SK-N-SH treated with all-trans-retinoic acid at 6 μM for 48 hours (cell line): ENCODE measurements around the gene SART3.

Experiments
- ATAC-seq: fragments of 200-7000 bp; cut with Tn5 transposase; 3 replicates; pipeline ENCODE4 v1.9.1; 2020; ENCODE audit warnings: mild to moderate bottlenecking, moderate library complexity
- ARNTL ChIP-seq: fragments of 450-650 bp; formaldehyde crosslinking; IDR thresholded peaks from 2 replicates; pipeline ENCODE4 v1.5.0; 2020; ENCODE audit warnings: low read depth, mild to moderate bottlenecking, moderate library complexity, borderline replicate concordance
- BACH2 ChIP-seq: fragments of 250-450 bp; sonication (Bioruptor Pico); IDR thresholded peaks from 2 replicates; pipeline ENCODE4 v1.9.0; 2021; ENCODE audit warnings: mild to moderate bottlenecking, borderline replicate concordance
- CREB5 ChIP-seq: fragments of 250-450 bp; sonication (Bioruptor Pico); IDR thresholded peaks from 2 replicates; pipeline ENCODE4 v1.5.1; 2020; ENCODE audit warnings: low read depth, mild to moderate bottlenecking, moderate library complexity
- ESRRG ChIP-seq: fragments of 250-450 bp; sonication (Bioruptor Pico); IDR thresholded peaks from 2 replicates; pipeline ENCODE4 v1.6.1; 2021; ENCODE audit warnings: mild to moderate bottlenecking
- GLIS3 ChIP-seq: fragments of 250-450 bp; sonication (Bioruptor Pico); IDR thresholded peaks from 2 replicates; pipeline ENCODE4 v1.5.0; 2020; ENCODE audit warnings: mild to moderate bottlenecking, moderate library complexity
- OSR1 ChIP-seq: fragments of 250-450 bp; sonication (Bioruptor Pico); IDR thresholded peaks from 2 replicates; pipeline ENCODE4 v1.8.0; 2022; ENCODE audit warnings: moderate library complexity, mild to moderate bottlenecking, inconsistent platforms
- PATZ1 ChIP-seq: fragments of 250-450 bp; sonication (Bioruptor Pico); IDR thresholded peaks from 2 replicates; pipeline ENCODE4 v1.8.0; 2020; ENCODE audit warnings: mild to moderate bottlenecking, moderate library complexity, borderline replicate concordance
- POU6F1 ChIP-seq: fragments of 250-450 bp; sonication (Bioruptor Pico); IDR thresholded peaks from 2 replicates; pipeline ENCODE4 v1.8.0; 2021; ENCODE audit warnings: low read depth, mild to moderate bottlenecking, moderate library complexity, borderline replicate concordance
- PPARA ChIP-seq: fragments of 250-450 bp; sonication (Bioruptor Pico); IDR thresholded peaks from 2 replicates; pipeline ENCODE4 v1.5.0; 2020; ENCODE audit warnings: mild to moderate bottlenecking, borderline replicate concordance
- TCF4 ChIP-seq: fragments of 250-450 bp; sonication (Bioruptor Pico); IDR thresholded peaks from 2 replicates; pipeline ENCODE4 v1.8.0; 2021; ENCODE audit warnings: mild to moderate bottlenecking, moderate library complexity, borderline replicate concordance
- TOX ChIP-seq: fragments of 250-450 bp; sonication (Bioruptor Pico); IDR thresholded peaks from 2 replicates; pipeline ENCODE4 v1.8.0; 2021; ENCODE audit warnings: mild to moderate bottlenecking, moderate library complexity, borderline replicate concordance
- TSHZ2 ChIP-seq: fragments of 250-450 bp; sonication (Bioruptor Pico); IDR thresholded peaks from 2 replicates; pipeline ENCODE4 v1.5.0; 2020; ENCODE audit warnings: mild to moderate bottlenecking, moderate library complexity
- ZC3H10 ChIP-seq: fragments of 250-450 bp; sonication (Bioruptor Pico); IDR thresholded peaks from 2 replicates; pipeline ENCODE4 v1.5.1; 2021; ENCODE audit warnings: mild to moderate bottlenecking, moderate library complexity
- ZNF565 ChIP-seq: fragments of 450-650 bp; formaldehyde crosslinking; conservative IDR thresholded peaks from 2 replicates; pipeline ENCODE4 v1.5.0; 2020; ENCODE audit warnings: low read depth, mild to moderate bottlenecking, moderate library complexity
- ZNF8 ChIP-seq: fragments of 450-650 bp; formaldehyde crosslinking; IDR thresholded peaks from 2 replicates; pipeline ENCODE4 v1.5.0; 2020; ENCODE audit warnings: mild to moderate bottlenecking, moderate library complexity

Gene SART3

GRCh38 chr12:108475396-108475795 lies 85.6 kb downstream of the SART3 start (continued):
- TF ChIP-seq PATZ1 (CRISPR knock-in tag): no peak

- TF ChIP-seq ZC3H10 (CRISPR knock-in tag) (no peak), PPARA (CRISPR knock-in tag) (no peak), GLIS3 (CRISPR knock-in tag) (no peak), ZNF565 (CRISPR knock-in tag) (no peak), TOX (CRISPR knock-in tag) (no peak), TSHZ2 (no peak), BACH2 (CRISPR knock-in tag) (no peak), CREB5 (CRISPR knock-in tag) (no peak), ARNTL (CRISPR knock-in tag) (no peak), OSR1 (no peak), POU6F1 (CRISPR knock-in tag) (no peak), ZNF8 (no peak), ESRRG (CRISPR knock-in tag) (no peak), TCF4 (CRISPR knock-in tag) (no peak)
- ATAC-seq: no peak
Measured at GRCh38 chr12:108473400-108474055, 87.4 kb downstream of the SART3 start.
